ENCODE results near the gene FXYD5. TPM values are rescaled to one million over a fixed set of nuclear protein-coding genes. Genes with fewer than 3 reads are reported as not detected.
A peak's percentile ranks its signal among the peaks of the same experiment; 100 is the strongest.

FXYD5 gene
- total and polyA plus RNA-seq, 9 of the 15 experiments (the other 6 are each of a cell fraction or from before 2014, with no cell fraction given): 104 to 537 (median 174) TPM

GRCh38 chr19:35117799-35118198, 36.7 kb upstream of the FXYD5 start (continued):
- TF ChIP-seq ZNF696 (CRISPR knock-in tag; conservative IDR thresholded peaks at IDR 0.05) (no peak), ZBTB2 (IDR thresholded peaks at IDR 0.05) (no peak)

- no peak overlapping the region; a peak in 2 of 4 replicates for H3K9ac ChIP-seq (ENCODE audit: insufficient read depth in 1 of 2, low read depth in 2 of 2, low read length in 2 of 2)
- ChIA-PET POLR2A (interaction anchor here (1.0 kb wide), 1 partner anchor 16 kb away, joined by 3 read pairs; the partner anchor contains the start of gene LGI4), CTCF (ENCODE audit: low intra/inter-chr PET ratio) (no interaction called here)
- no peaks in the 10 kb centered on the region for H3K36me3 ChIP-seq (ENCODE audit: control insufficient read depth, insufficient read depth, low read length)
- DNase-seq (ENCODE audit: extremely low read depth in 1 of 4, low spot score in 3 of 4) (no peak), ATAC-seq (no peak), FAIRE-seq (no peak)
- WGBS (ENCODE audit: insufficient coverage, low coverage, missing lambda C conversion rate): 54% methylated on average over 11 of the region's 13 CpGs
- intact Hi-C loops (cut with micrococcal nuclease): no loop called here
- no TSS peak for BruUV-seq (replicated peaks)
- in situ Hi-C loops (cut with MboI): no loop called here
- no peaks in the 10 kb centered on the region for H3K9me3 ChIP-seq (replicated peaks; ENCODE audit: control insufficient read depth, insufficient read depth, low read depth, low read length)
- no peak overlapping the region for H3K4me2 ChIP-seq (ENCODE audit: insufficient read depth, low read length)
- H3K9me1 ChIP-seq (ENCODE audit: control insufficient read depth, insufficient read depth, low read length): no peaks in the 10 kb centered on the region
- H3K4me3 ChIP-seq: no peak overlapping the region
- H3K79me2 ChIP-seq (ENCODE audit: control insufficient read depth, insufficient read depth, low read length): no peaks in the 10 kb centered on the region
- H2AFZ ChIP-seq (ENCODE audit: low read depth, low read length): 0 out of 2 replicates have a peak overlapping the region, but pooled peaks have one; percentile 7
- no peak overlapping the region for H3K27ac ChIP-seq (ENCODE audit: extremely low read depth, low read depth, low read length)
- H3K4me1 ChIP-seq (replicated peaks in 1 of 2; ENCODE audit: control insufficient read depth in 2 of 2, insufficient read depth in 2 of 2, low read length in 2 of 2): peaks cover 9 to 46% of the 10 kb centered on the region in 2 experiments; a peak in 4 of 5 replicates
- H4K20me1 ChIP-seq (replicated peaks; ENCODE audit: control insufficient read depth, insufficient read depth, low read length): no peaks in the 10 kb centered on the region
- H3K27me3 ChIP-seq (ENCODE audit: control insufficient read depth in 2 of 2, insufficient read depth in 2 of 2, low read length in 2 of 2): peaks cover 0 to 21% of the 10 kb centered on the region in 2 experiments; a peak in 4 of 5 replicates
- TF ChIP-seq ZNF197 (CRISPR knock-in tag; IDR thresholded peaks at IDR 0.05; ENCODE audit: low read depth) (no peak), NR3C1 (CRISPR knock-in tag; IDR thresholded peaks at IDR 0.05) (no peak), CTCF (IDR thresholded peaks at IDR 0.05 in 2 of 3, conservative IDR thresholded peaks at IDR 0.05 in 1 of 3; ENCODE audit: insufficient read depth in 2 of 3, low read depth in 1 of 3, low read length in 3 of 3) (no peak)
Observed at GRCh38 chr19:35118268-35119020, 36.1 kb upstream of the FXYD5 start.
